ENCODE measurements around the gene MED14.
"Not testable (repeated sequence)": the region's sequence is repeated elsewhere in the genome, so short reads cannot be mapped to it uniquely, and the experiment has no call there.

MED14 gene

GRCh38 chrX:40746521-40746920 is 11.2 kb upstream of the MED14 start:
- H3K9me3 ChIP-seq (ENCODE audit: insufficient read depth, low read length): peaks cover 7% of the 10 kb centered on the region; the same call in 1 of the 2 replicates
- no peak overlapping the region for H3K4me2 ChIP-seq (ENCODE audit: low read length)
- H3K36me3 ChIP-seq (replicated peaks; ENCODE audit: low read depth, low read length): peaks cover 17% of the 10 kb centered on the region
- no peaks in the 10 kb centered on the region for H3K79me2 ChIP-seq (ENCODE audit: low read length)
- no peak overlapping the region for H2AFZ ChIP-seq (ENCODE audit: low read depth, low read length)
- H4K20me1 ChIP-seq (ENCODE audit: insufficient read depth, low read length): no peaks in the 10 kb centered on the region
- no peak overlapping the region for H3K27ac ChIP-seq (ENCODE audit: low read length)
- no peak overlapping the region for H3K9ac ChIP-seq (ENCODE audit: low read length)
- no peaks in the 10 kb centered on the region for H3K27me3 ChIP-seq (ENCODE audit: low read depth, low read length)
- peaks cover 22% of the 10 kb centered on the region for H3K4me1 ChIP-seq (ENCODE audit: low read length)
- TF ChIP-seq EZH2phosphoT487 (IDR thresholded peaks at IDR 0.05; ENCODE audit: low read depth): no peak
- TF ChIP-seq, protein P1, sequence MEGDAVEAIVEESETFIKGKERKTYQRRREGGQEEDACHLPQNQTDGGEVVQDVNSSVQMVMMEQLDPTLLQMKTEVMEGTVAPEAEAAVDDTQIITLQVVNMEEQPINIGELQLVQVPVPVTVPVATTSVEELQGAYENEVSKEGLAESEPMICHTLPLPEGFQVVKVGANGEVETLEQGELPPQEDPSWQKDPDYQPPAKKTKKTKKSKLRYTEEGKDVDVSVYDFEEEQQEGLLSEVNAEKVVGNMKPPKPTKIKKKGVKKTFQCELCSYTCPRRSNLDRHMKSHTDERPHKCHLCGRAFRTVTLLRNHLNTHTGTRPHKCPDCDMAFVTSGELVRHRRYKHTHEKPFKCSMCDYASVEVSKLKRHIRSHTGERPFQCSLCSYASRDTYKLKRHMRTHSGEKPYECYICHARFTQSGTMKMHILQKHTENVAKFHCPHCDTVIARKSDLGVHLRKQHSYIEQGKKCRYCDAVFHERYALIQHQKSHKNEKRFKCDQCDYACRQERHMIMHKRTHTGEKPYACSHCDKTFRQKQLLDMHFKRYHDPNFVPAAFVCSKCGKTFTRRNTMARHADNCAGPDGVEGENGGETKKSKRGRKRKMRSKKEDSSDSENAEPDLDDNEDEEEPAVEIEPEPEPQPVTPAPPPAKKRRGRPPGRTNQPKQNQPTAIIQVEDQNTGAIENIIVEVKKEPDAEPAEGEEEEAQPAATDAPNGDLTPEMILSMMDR (IDR thresholded peaks at IDR 0.05; ENCODE audit: low read depth, low read length): no peak
- no peak overlapping the region for H3K4me3 ChIP-seq (ENCODE audit: low read length)

GRCh38 chrX:40736170-40736505 is 796 bp upstream of the MED14 start:
- peaks cover 41% of the 10 kb centered on the region for H3K79me2 ChIP-seq (ENCODE audit: low read length)
- H3K36me3 ChIP-seq (replicated peaks; ENCODE audit: low read depth, low read length): no peaks in the 10 kb centered on the region
- H3K4me1 ChIP-seq (ENCODE audit: low read length): peaks cover 26% of the 10 kb centered on the region
- no peak for TF ChIP-seq EZH2phosphoT487 (IDR thresholded peaks at IDR 0.05; ENCODE audit: low read depth)
- TF ChIP-seq, protein P1 (IDR thresholded peaks at IDR 0.05; ENCODE audit: low read depth, low read length): no peak
- peak overlapping the region; percentile 91 for H3K27ac ChIP-seq (ENCODE audit: low read length)
- H3K9me3 ChIP-seq (ENCODE audit: insufficient read depth, low read length): no peaks in the 10 kb centered on the region
- H2AFZ ChIP-seq (ENCODE audit: low read depth, low read length): peak overlapping the region; percentile 85
- peak overlapping the region; percentile 82 for H3K9ac ChIP-seq (ENCODE audit: low read length)
- peaks cover 20% of the 10 kb centered on the region for H4K20me1 ChIP-seq (ENCODE audit: insufficient read depth, low read length)
- peak overlapping the region; percentile 90 for H3K4me3 ChIP-seq (ENCODE audit: low read length)
- H3K4me2 ChIP-seq (ENCODE audit: low read length): peak overlapping the region; percentile 88
- H3K27me3 ChIP-seq (ENCODE audit: low read depth, low read length): no peaks in the 10 kb centered on the region

DNA sequence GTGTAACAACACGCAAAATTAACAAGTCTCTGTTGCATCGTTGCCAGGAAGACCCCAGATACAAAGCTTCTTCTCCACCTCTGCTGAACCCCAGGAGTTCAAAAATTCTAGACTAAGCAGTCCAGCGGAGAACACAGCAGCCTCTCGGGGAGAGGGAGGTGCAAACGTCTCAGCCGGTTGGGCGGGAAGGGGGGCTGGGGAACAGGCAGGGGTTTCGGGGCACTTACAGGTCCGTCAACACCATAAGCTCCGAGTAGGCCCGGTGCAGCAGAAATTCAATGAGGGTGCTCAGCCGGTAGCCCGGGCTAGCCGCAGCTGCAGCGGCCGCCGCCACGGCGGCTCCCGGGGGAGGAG is 394 bp downstream of the MED14 start:
- Histone ChIP-seq H2AFZ (ENCODE audit: low read depth, low read length) (no peak overlapping the region), H3K9me3 (ENCODE audit: insufficient read depth, low read length) (no peaks in the 10 kb centered on the region), H3K4me2 (ENCODE audit: low read length) (peak overlapping the region; percentile 79), H4K20me1 (ENCODE audit: insufficient read depth, low read length) (peaks cover 27% of the 10 kb centered on the region), H3K36me3 (replicated peaks; ENCODE audit: low read depth, low read length) (no peaks in the 10 kb centered on the region), H3K4me3 (ENCODE audit: low read length) (peak overlapping the region; percentile 90), H3K27ac (ENCODE audit: low read length) (peak overlapping the region; percentile 91), H3K27me3 (ENCODE audit: low read depth, low read length) (no peaks in the 10 kb centered on the region), H3K4me1 (ENCODE audit: low read length) (peaks cover 34% of the 10 kb centered on the region), H3K9ac (ENCODE audit: low read length) (peak overlapping the region; percentile 82), H3K79me2 (ENCODE audit: low read length) (peaks cover 53% of the 10 kb centered on the region)
- no peak for TF ChIP-seq EZH2phosphoT487 (IDR thresholded peaks at IDR 0.05; ENCODE audit: low read depth)
- TF ChIP-seq, protein P1 (IDR thresholded peaks at IDR 0.05; ENCODE audit: low read depth, low read length): no peak

DNA sequence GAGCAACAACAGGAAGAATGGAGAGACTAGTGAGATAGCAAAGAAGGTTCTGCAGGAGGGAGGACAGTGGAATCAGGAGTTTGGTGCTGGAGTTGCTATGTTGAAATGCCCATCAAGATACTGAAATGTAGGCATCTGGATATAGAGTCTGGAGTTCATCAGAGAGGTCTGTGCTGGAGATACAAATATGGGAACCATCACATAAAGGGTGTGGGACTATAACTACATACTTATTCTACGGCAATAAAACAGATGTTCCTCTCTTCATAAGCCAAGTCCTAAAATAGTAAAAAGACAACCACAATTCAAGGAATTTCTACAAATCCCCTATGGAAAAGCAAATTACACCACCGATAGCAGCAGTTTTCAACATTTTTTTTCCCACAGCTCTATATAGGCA is 1.6 kb downstream of the MED14 start:
- H3K9ac ChIP-seq (ENCODE audit: low read length): peak overlapping the region; percentile 82
- H3K79me2 ChIP-seq (ENCODE audit: low read length): peaks cover 65% of the 10 kb centered on the region
- H3K4me1 ChIP-seq (ENCODE audit: low read length): peaks cover 40% of the 10 kb centered on the region
- peaks cover 38% of the 10 kb centered on the region for H4K20me1 ChIP-seq (ENCODE audit: insufficient read depth, low read length)
- H3K4me2 ChIP-seq (ENCODE audit: low read length): peak overlapping the region; percentile 79
- H3K9me3 ChIP-seq (ENCODE audit: insufficient read depth, low read length): no peaks in the 10 kb centered on the region
- no peak overlapping the region for H3K27ac ChIP-seq (ENCODE audit: low read length)
- no peak for TF ChIP-seq EZH2phosphoT487 (IDR thresholded peaks at IDR 0.05; ENCODE audit: low read depth)
- TF ChIP-seq, protein P1 (IDR thresholded peaks at IDR 0.05; ENCODE audit: low read depth, low read length): no peak
- H3K4me3 ChIP-seq (ENCODE audit: low read length): peak overlapping the region; percentile 90
- H3K27me3 ChIP-seq (ENCODE audit: low read depth, low read length): no peaks in the 10 kb centered on the region
- H3K36me3 ChIP-seq (replicated peaks; ENCODE audit: low read depth, low read length): peaks cover 3% of the 10 kb centered on the region
- no peak overlapping the region for H2AFZ ChIP-seq (ENCODE audit: low read depth, low read length)

- not testable (repeated sequence) for H3K9ac ChIP-seq (ENCODE audit: low read length); H3K27ac ChIP-seq (ENCODE audit: low read length); H3K36me3 ChIP-seq (replicated peaks; ENCODE audit: low read depth, low read length); H2AFZ ChIP-seq (ENCODE audit: low read depth, low read length); H3K9me3 ChIP-seq (ENCODE audit: insufficient read depth, low read length); H3K4me3 ChIP-seq (ENCODE audit: low read length); H3K4me2 ChIP-seq (ENCODE audit: low read length); H3K27me3 ChIP-seq (ENCODE audit: low read depth, low read length)
- Histone ChIP-seq H3K79me2 (ENCODE audit: low read length) (peaks cover 77% of the 10 kb centered on the region), H4K20me1 (ENCODE audit: insufficient read depth, low read length) (peaks cover 43% of the 10 kb centered on the region), H3K4me1 (ENCODE audit: low read length) (peaks cover 44% of the 10 kb centered on the region)
Observed at GRCh38 chrX:40732499-40732898, 2.8 kb downstream of the MED14 start.

Data from OCI-LY3 (cell line).